H9 (cell line): ENCODE measurements around the gene PUM1. TPM values are rescaled to one million over a fixed set of nuclear protein-coding genes. Genes with fewer than 3 reads are reported as not detected.
A peak's percentile ranks its signal among the peaks of the same experiment; 100 is the strongest.

Source experiments
- DNase-seq: peaks from one replicate; pipeline ENCODE4 v3.0.0-alpha.2; 2017
- H2AFZ ChIP-seq: one replicate; pipeline ENCODE4 v1.6.1; 2013; ENCODE audit warnings: mild to moderate bottlenecking, low read length, control low read depth, moderate library complexity
- H2AK5ac ChIP-seq: 2 replicates; pipeline ENCODE4 v1.6.1; 2013; ENCODE audit warnings: low read length, control low read depth, mixed read lengths; ENCODE audit not compliant: insufficient read length
- H2BK120ac ChIP-seq: one replicate; pipeline ENCODE4 v1.6.1; 2013; ENCODE audit warnings: low read depth, mild to moderate bottlenecking, low read length, control low read depth, inconsistent platforms; ENCODE audit not compliant: poor library complexity, severe bottlenecking
- H2BK12ac ChIP-seq: 2 replicates; pipeline ENCODE4 v1.6.1; 2013; ENCODE audit warnings: low read length, control low read depth, mixed read lengths, low read depth; ENCODE audit not compliant: insufficient read length
- H2BK15ac ChIP-seq: 2 replicates; pipeline ENCODE4 v1.6.1; 2013; ENCODE audit warnings: low read depth, low read length, control low read depth
- H2BK20ac ChIP-seq: one replicate; pipeline ENCODE4 v1.6.1; 2013; ENCODE audit warnings: low read depth, mild to moderate bottlenecking, low read length, control low read depth, inconsistent platforms; ENCODE audit not compliant: poor library complexity, severe bottlenecking
- H2BK5ac ChIP-seq: 2 replicates; pipeline ENCODE4 v1.6.1; 2013; ENCODE audit warnings: low read length, control low read depth, mixed read lengths; ENCODE audit not compliant: insufficient read length
- H3K14ac ChIP-seq: 2 replicates; pipeline ENCODE4 v1.6.1; 2013; ENCODE audit warnings: low read length, control low read depth; ENCODE audit not compliant: insufficient read depth
- H3K18ac ChIP-seq: 2 replicates; pipeline ENCODE4 v1.6.1; 2013; ENCODE audit warnings: low read depth, mild to moderate bottlenecking, mixed read lengths, low read length, control low read depth; ENCODE audit not compliant: insufficient read length
- H3K23ac ChIP-seq: 2 replicates; pipeline ENCODE4 v1.6.1; 2013; ENCODE audit warnings: low read length, control low read depth, mixed read lengths, low read depth; ENCODE audit not compliant: insufficient read length
- H3K23me2 ChIP-seq: 2 replicates; pipeline ENCODE4 v1.6.1; 2013; ENCODE audit warnings: low read depth, mild to moderate bottlenecking, mixed read lengths, low read length, control low read depth; ENCODE audit not compliant: insufficient read length, poor library complexity, severe bottlenecking
- H3K27ac ChIP-seq: 2 replicates; pipeline ENCODE4 v1.5.1; 2013; ENCODE audit warnings: low read length, control low read depth, mixed read lengths, low read depth; ENCODE audit not compliant: insufficient read length
- H3K27me3 ChIP-seq: 2 replicates; pipeline ENCODE4 v1.6.1; 2013; ENCODE audit warnings: low read length, control low read depth, inconsistent platforms; ENCODE audit not compliant: insufficient read depth
- H3K4ac ChIP-seq: 2 replicates; pipeline ENCODE4 v1.6.1; 2013; ENCODE audit warnings: low read depth, mild to moderate bottlenecking, control low read depth, inconsistent platforms, low read length, moderate library complexity
- H3K4me1 ChIP-seq: 2 replicates; pipeline ENCODE4 v1.6.1; 2013; ENCODE audit warnings: low read length, control low read depth, inconsistent platforms; ENCODE audit not compliant: insufficient read depth
- H3K4me2 ChIP-seq: 2 replicates; pipeline ENCODE4 v1.6.1; 2013; ENCODE audit warnings: low read length, control low read depth, mixed read lengths; ENCODE audit not compliant: insufficient read length, insufficient read depth
- H3K56ac ChIP-seq: 2 replicates; pipeline ENCODE4 v1.6.1; 2013; ENCODE audit warnings: low read depth, mild to moderate bottlenecking, mixed read lengths, low read length, control low read depth; ENCODE audit not compliant: insufficient read length
- H3K79me1 ChIP-seq: 2 replicates; pipeline ENCODE4 v1.6.1; 2013; ENCODE audit warnings: low read depth, mild to moderate bottlenecking, moderate library complexity, low read length, control low read depth, inconsistent platforms; ENCODE audit not compliant: insufficient read depth, poor library complexity, severe bottlenecking
- H3K79me2 ChIP-seq: 2 replicates; pipeline ENCODE4 v1.6.1; 2013; ENCODE audit warnings: low read length, control low read depth, inconsistent platforms; ENCODE audit not compliant: insufficient read depth
- H3K9ac ChIP-seq: 2 replicates; pipeline ENCODE4 v1.6.1; 2013; ENCODE audit warnings: low read length, control low read depth, mixed read lengths; ENCODE audit not compliant: insufficient read length; ENCODE audit errors: extremely low read depth
- H3K9me3 ChIP-seq: one replicate; pipeline ENCODE4 v1.6.1; 2013; ENCODE audit warnings: low read depth, low read length, inconsistent platforms; ENCODE audit not compliant: control insufficient read depth
- H3T11ph ChIP-seq: one replicate; pipeline ENCODE4 v1.6.1; 2013; ENCODE audit warnings: mild to moderate bottlenecking, low read length, control low read depth, inconsistent platforms
- H4K20me1 ChIP-seq: one replicate; pipeline ENCODE4 v1.6.1; 2013; ENCODE audit not compliant: control insufficient read depth, insufficient read length, insufficient read depth
- H4K5ac ChIP-seq: 2 replicates; pipeline ENCODE4 v1.6.1; 2013; ENCODE audit warnings: low read depth, mild to moderate bottlenecking, mixed read lengths, low read length, control low read depth; ENCODE audit not compliant: insufficient read length
- H4K8ac ChIP-seq: replicated peaks from 2 replicates; pipeline ENCODE4 v1.6.1; 2013; ENCODE audit warnings: low read length, control low read depth, mixed read lengths, low read depth; ENCODE audit not compliant: insufficient read length
- H4K91ac ChIP-seq: 2 replicates; pipeline ENCODE4 v1.6.1; 2013; ENCODE audit warnings: low read depth, mild to moderate bottlenecking, moderate library complexity, mixed read lengths, low read length, control low read depth; ENCODE audit not compliant: insufficient read length
- H3K27ac Mint-ChIP-seq, 3 experiments: 2 replicates in 2 of 3; 3 replicates in 1 of 3; pipeline ENCODE4 v1.8.0; 2020 to 2021; ENCODE audit warnings: mixed read lengths in 3 of 3, mild to moderate bottlenecking in 1 of 3, moderate library complexity in 1 of 3
- H3K27me3 Mint-ChIP-seq: 2 replicates; pipeline ENCODE4 v1.8.0; 2021; ENCODE audit warnings: low read depth, mild to moderate bottlenecking, moderate library complexity, mixed read lengths
- H3K36me3 Mint-ChIP-seq, 3 experiments: 2 replicates in 2 of 3; 3 replicates in 1 of 3; pipeline ENCODE4 v1.8.0; 2020 to 2021; ENCODE audit warnings: low read depth in 3 of 3, mixed read lengths in 3 of 3; ENCODE audit not compliant: insufficient read depth in 1 of 3
- H3K4me1 Mint-ChIP-seq, 2 experiments: 2 replicates each; pipeline ENCODE4 v1.8.0; 2020; ENCODE audit warnings: mixed read lengths in 2 of 2
- H3K4me3 Mint-ChIP-seq, 2 experiments: 2 replicates in 1 of 2; 3 replicates in 1 of 2; pipeline ENCODE4 v1.8.0; 2020 to 2021; ENCODE audit warnings: mild to moderate bottlenecking in 2 of 2, mixed read lengths in 2 of 2, moderate library complexity in 1 of 2
- H3K9me3 Mint-ChIP-seq, 2 experiments: 2 replicates in 1 of 2; 3 replicates in 1 of 2; pipeline ENCODE4 v1.8.0; 2020; ENCODE audit warnings: mild to moderate bottlenecking in 2 of 2, mixed read lengths in 2 of 2, moderate library complexity in 1 of 2
- WGBS: extraction: QIAGEN DNeasy Blood & Tissue Kit; methylation state at CpG from one replicate; pipeline ENCODE4 v1.1.7; 2013; ENCODE audit warnings: missing lambda C conversion rate, low lambda C conversion rate, mixed read lengths; ENCODE audit not compliant: insufficient read length; ENCODE audit errors: extremely low coverage; 5-methylcytosine and 5-hydroxymethylcytosine counted together
- total RNA-seq: library from RNA; stranded (reverse); gene quantifications from 2 replicates; pipeline ENCODE4 v1.2.1, GENCODE V29; 2021
- TF ChIP-seq, protein P1 (sequence below): fragments of 200-600 bp; sonication (generic); conservative IDR thresholded peaks from 3 replicates; pipeline ENCODE4 v1.8.0; 2021; ENCODE audit warnings: antibody characterized with exemption, mild to moderate bottlenecking

Gene PUM1
- total RNA-seq, 1 experiment from 2014 or later = 164 TPM

DNA sequence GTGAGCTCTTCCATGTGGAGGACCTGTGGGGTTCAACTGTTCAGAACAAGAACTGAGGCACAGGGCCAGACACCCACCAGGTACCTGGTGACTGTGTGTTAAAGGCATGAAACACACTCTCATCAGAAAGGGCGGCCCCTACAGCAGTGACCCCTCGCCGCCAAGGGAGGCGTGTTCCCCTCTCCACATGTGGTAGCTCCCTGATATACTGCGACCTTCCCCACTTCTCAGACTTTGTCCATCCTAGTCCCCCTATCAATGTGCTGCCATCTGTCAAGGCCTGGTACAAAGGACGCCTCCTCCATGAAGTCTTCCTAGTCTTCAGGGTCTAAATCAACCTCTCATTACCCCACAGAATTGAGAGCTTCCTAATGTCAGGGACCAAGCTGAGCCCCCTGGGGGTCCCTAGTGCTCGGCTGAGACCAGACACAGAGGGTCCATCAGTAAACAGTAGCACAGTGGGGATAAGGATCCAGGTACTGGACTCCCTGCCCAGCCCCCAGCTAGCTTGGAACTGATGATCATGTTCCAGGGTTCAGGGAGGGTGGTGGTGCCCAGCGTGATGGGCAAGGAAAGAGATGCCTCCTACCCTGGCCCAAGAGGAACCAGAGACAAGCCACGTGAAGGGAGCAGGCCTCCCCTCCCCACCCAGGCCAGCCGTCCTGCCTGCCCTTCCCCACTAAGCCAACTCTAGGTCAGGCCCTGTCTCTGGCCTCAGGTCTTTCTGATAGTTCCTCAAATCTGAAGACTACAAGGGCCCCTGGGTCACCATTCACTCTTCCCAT, 167.3 kb downstream of the PUM1 start:
- Histone ChIP-seq H3K23ac (no peak overlapping the region), H3K27me3 (no peaks in the 10 kb centered on the region), H3K23me2 (no peaks in the 10 kb centered on the region), H3K79me2 (no peaks in the 10 kb centered on the region), H3K4me1 (no peaks in the 10 kb centered on the region; the same call in 1 of the 2 replicates), H3K79me1 (no peaks in the 10 kb centered on the region), H3K4me2 (no peak overlapping the region), H4K5ac (no peak overlapping the region), H3T11ph (no peak overlapping the region), H3K56ac (no peak overlapping the region), H2BK15ac (no peak overlapping the region), H3K9ac (no peak overlapping the region), H2BK5ac (no peak overlapping the region), H4K8ac (no peak overlapping the region), H2BK20ac (no peak overlapping the region), H2BK120ac (no peak overlapping the region), H2BK12ac (no peak overlapping the region), H3K18ac (no peak overlapping the region), H2AK5ac (no peak overlapping the region), H3K27ac (no peak overlapping the region), H3K14ac (no peak overlapping the region), H3K9me3 (no peaks in the 10 kb centered on the region), H4K91ac (no peak overlapping the region), H3K4ac (no peak overlapping the region), H4K20me1 (no peaks in the 10 kb centered on the region), H2AFZ (no peak overlapping the region)
- Mint-ChIP-seq H3K27me3 (peaks cover 2% of the 10 kb centered on the region), H3K9me3 (no peaks in the 10 kb centered on the region; a peak in 1 of 5 replicates), H3K4me1 (peaks cover 26 to 45% of the 10 kb centered on the region in 2 experiments), H3K4me3 (no peak overlapping the region), H3K36me3 (peaks cover 0 to 5% (median 0%) of the 10 kb centered on the region in 3 experiments; a peak in 2 of 7 replicates), H3K27ac (peak overlapping the region in 1 of 3 experiments; percentile 7; a peak in 2 of 7 replicates)
- DNase-seq = no peak
- WGBS = no CpG with 5 or more reads among the region's 10 CpGs
- TF ChIP-seq, protein P1, sequence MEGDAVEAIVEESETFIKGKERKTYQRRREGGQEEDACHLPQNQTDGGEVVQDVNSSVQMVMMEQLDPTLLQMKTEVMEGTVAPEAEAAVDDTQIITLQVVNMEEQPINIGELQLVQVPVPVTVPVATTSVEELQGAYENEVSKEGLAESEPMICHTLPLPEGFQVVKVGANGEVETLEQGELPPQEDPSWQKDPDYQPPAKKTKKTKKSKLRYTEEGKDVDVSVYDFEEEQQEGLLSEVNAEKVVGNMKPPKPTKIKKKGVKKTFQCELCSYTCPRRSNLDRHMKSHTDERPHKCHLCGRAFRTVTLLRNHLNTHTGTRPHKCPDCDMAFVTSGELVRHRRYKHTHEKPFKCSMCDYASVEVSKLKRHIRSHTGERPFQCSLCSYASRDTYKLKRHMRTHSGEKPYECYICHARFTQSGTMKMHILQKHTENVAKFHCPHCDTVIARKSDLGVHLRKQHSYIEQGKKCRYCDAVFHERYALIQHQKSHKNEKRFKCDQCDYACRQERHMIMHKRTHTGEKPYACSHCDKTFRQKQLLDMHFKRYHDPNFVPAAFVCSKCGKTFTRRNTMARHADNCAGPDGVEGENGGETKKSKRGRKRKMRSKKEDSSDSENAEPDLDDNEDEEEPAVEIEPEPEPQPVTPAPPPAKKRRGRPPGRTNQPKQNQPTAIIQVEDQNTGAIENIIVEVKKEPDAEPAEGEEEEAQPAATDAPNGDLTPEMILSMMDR = no peak
